Neuron (in vitro differentiated cells): ENCODE measurements around the gene IRF8.
"Not testable (repeated sequence)": the region's sequence is repeated elsewhere in the genome, so short reads cannot be mapped to it uniquely, and the experiment has no call there.

Source experiments
- H2AFZ ChIP-seq: one replicate; pipeline ENCODE4 v1.6.1; 2013; ENCODE audit warnings: low read depth, mild to moderate bottlenecking, inconsistent platforms, low read length, moderate library complexity
- H3K27me3 ChIP-seq: one replicate; pipeline ENCODE4 v1.6.1; 2013; ENCODE audit warnings: low read length; ENCODE audit not compliant: insufficient read depth
- H3K36me3 ChIP-seq: one replicate; pipeline ENCODE4 v1.6.1; 2013; ENCODE audit warnings: low read length; ENCODE audit not compliant: insufficient read depth
- H3K4me1 ChIP-seq: one replicate; pipeline ENCODE4 v1.6.1; 2013; ENCODE audit warnings: low read length; ENCODE audit not compliant: insufficient read depth
- H3K4me3 ChIP-seq: 2 replicates; pipeline ENCODE4 v1.5.1; 2013; ENCODE audit warnings: mild to moderate bottlenecking, low read length, moderate library complexity
- H3K9me3 ChIP-seq: one replicate; pipeline ENCODE4 v1.6.1; 2013; ENCODE audit warnings: low read length

IRF8 gene

GRCh38 chr16:85906349-85906748 lies 7.4 kb downstream of the IRF8 start:
- Histone ChIP-seq H3K9me3 (peaks cover 6% of the 10 kb centered on the region), H2AFZ (no peak overlapping the region), H3K4me1 (peaks cover 7% of the 10 kb centered on the region), H3K27me3 (peaks cover 36% of the 10 kb centered on the region), H3K4me3 (no peak overlapping the region), H3K36me3 (no peaks in the 10 kb centered on the region)

GRCh38 chr16:85907231-85907630 lies 8.3 kb downstream of the IRF8 start:
- not testable (repeated sequence) for H3K9me3 ChIP-seq, H3K4me3 ChIP-seq, H3K36me3 ChIP-seq, H2AFZ ChIP-seq
- Histone ChIP-seq H3K4me1 (peaks cover 16% of the 10 kb centered on the region), H3K27me3 (peaks cover 28% of the 10 kb centered on the region)

GRCh38 chr16:85908444-85908843 lies 9.5 kb downstream of the IRF8 start:
- H3K9me3 ChIP-seq: peaks cover 6% of the 10 kb centered on the region
- H3K4me1 ChIP-seq: peaks cover 28% of the 10 kb centered on the region
- peaks cover 18% of the 10 kb centered on the region for H3K27me3 ChIP-seq
- H3K4me3 ChIP-seq: no peak overlapping the region
- H2AFZ ChIP-seq: no peak overlapping the region
- H3K36me3 ChIP-seq: no peaks in the 10 kb centered on the region

GRCh38 chr16:85908889-85909589 lies 10.1 kb downstream of the IRF8 start:
- H3K9me3 ChIP-seq: peaks cover 6% of the 10 kb centered on the region
- H3K36me3 ChIP-seq: no peaks in the 10 kb centered on the region
- peaks cover 33% of the 10 kb centered on the region for H3K4me1 ChIP-seq
- H2AFZ ChIP-seq: no peak overlapping the region
- H3K27me3 ChIP-seq: peaks cover 15% of the 10 kb centered on the region
- no peak overlapping the region for H3K4me3 ChIP-seq

GRCh38 chr16:85909932-85910853 lies 11.2 kb downstream of the IRF8 start:
- no peak overlapping the region for H2AFZ ChIP-seq
- no peak overlapping the region for H3K4me3 ChIP-seq
- peaks cover 38% of the 10 kb centered on the region for H3K4me1 ChIP-seq
- H3K9me3 ChIP-seq: peaks cover 6% of the 10 kb centered on the region
- no peaks in the 10 kb centered on the region for H3K36me3 ChIP-seq
- H3K27me3 ChIP-seq: peaks cover 15% of the 10 kb centered on the region

GRCh38 chr16:85910854-85911247 lies 11.9 kb downstream of the IRF8 start:
- Histone ChIP-seq H3K27me3 (peaks cover 15% of the 10 kb centered on the region), H3K4me1 (peaks cover 38% of the 10 kb centered on the region), H3K36me3 (no peaks in the 10 kb centered on the region), H2AFZ (no peak overlapping the region), H3K4me3 (no peak overlapping the region), H3K9me3 (peaks cover 4% of the 10 kb centered on the region)

- Histone ChIP-seq H2AFZ (no peak overlapping the region), H3K9me3 (peaks cover 2% of the 10 kb centered on the region), H3K36me3 (no peaks in the 10 kb centered on the region), H3K4me1 (peaks cover 38% of the 10 kb centered on the region), H3K27me3 (peaks cover 15% of the 10 kb centered on the region), H3K4me3 (no peak overlapping the region)
Observed at GRCh38 chr16:85911251-85911930, 12.4 kb downstream of the IRF8 start.

- no peaks in the 10 kb centered on the region for H3K36me3 ChIP-seq
- peaks cover 38% of the 10 kb centered on the region for H3K4me1 ChIP-seq
- peaks cover 15% of the 10 kb centered on the region for H3K27me3 ChIP-seq
- no peak overlapping the region for H2AFZ ChIP-seq
- no peak overlapping the region for H3K4me3 ChIP-seq
- H3K9me3 ChIP-seq: no peaks in the 10 kb centered on the region
Observed at GRCh38 chr16:85912211-85912974, 13.4 kb downstream of the IRF8 start.

- peaks cover 15% of the 10 kb centered on the region for H3K27me3 ChIP-seq
Observed at GRCh38 chr16:85913141-85913601, 14.2 kb downstream of the IRF8 start.

GRCh38 chr16:85913688-85914422 lies 14.9 kb downstream of the IRF8 start:
- H3K4me1 ChIP-seq: peaks cover 38% of the 10 kb centered on the region
- no peak overlapping the region for H2AFZ ChIP-seq
- H3K4me3 ChIP-seq: no peak overlapping the region
- no peaks in the 10 kb centered on the region for H3K9me3 ChIP-seq
- H3K36me3 ChIP-seq: no peaks in the 10 kb centered on the region
- H3K27me3 ChIP-seq: peaks cover 14% of the 10 kb centered on the region

More at GRCh38 chr16:85913141-85913601, 14.2 kb downstream of the IRF8 start:
- Histone ChIP-seq H3K36me3 (no peaks in the 10 kb centered on the region), H2AFZ (no peak overlapping the region), H3K9me3 (no peaks in the 10 kb centered on the region), H3K4me1 (peaks cover 38% of the 10 kb centered on the region), H3K4me3 (no peak overlapping the region)

GRCh38 chr16:85914423-85914794 lies 15.4 kb downstream of the IRF8 start:
- Histone ChIP-seq H3K36me3 (no peaks in the 10 kb centered on the region), H3K4me1 (peaks cover 38% of the 10 kb centered on the region), H3K27me3 (peaks cover 8% of the 10 kb centered on the region), H3K9me3 (no peaks in the 10 kb centered on the region), H3K4me3 (no peak overlapping the region), H2AFZ (no peak overlapping the region)
